ENCODE measurements around the gene OXLD1. TPM values are rescaled to one million over a fixed set of nuclear protein-coding genes. Genes with fewer than 3 reads are reported as not detected.
"Not testable (repeated sequence)": the region's sequence is repeated elsewhere in the genome, so short reads cannot be mapped to it uniquely, and the experiment has no call there.

Gene OXLD1
- polyA plus RNA-seq, 1 donor from 2014 or later: 77.7 TPM

DNA sequence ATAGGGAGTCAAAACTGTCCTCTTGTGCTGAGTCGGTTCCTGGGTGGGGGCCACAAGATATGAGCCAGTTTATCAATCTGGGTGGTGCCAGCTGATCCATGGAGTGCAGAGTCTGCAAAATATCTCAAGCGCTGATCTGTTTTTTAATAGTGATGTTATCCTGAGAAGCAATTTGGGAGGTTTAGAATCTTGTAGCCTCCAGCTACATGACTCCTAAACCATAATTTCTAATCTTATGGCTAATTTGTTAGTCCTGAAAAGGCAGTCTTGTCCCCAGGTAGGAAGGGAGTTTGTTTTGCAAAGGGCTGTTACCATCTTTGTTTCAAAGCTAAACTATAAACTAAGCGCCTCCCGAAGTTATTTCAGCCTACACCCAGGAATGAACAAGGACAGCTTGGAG lies 27.7 kb downstream of the OXLD1 start:
- Mint-ChIP-seq H3K27ac (peak overlapping the region in 1 of 3 donors; percentile 76), H3K9me3 (no peaks in the 10 kb centered on the region), H3K4me3 (peak overlapping the region in 2 of 4 donors; percentile 52 to 77), H3K4me1 (peaks cover 9 to 13% (median 10%) of the 10 kb centered on the region in 3 donors), H3K27me3 (no peaks in the 10 kb centered on the region), H3K36me3 (peaks cover 2% of the 10 kb centered on the region)

GRCh38 chr17:81636505-81637288 lies 29.7 kb downstream of the OXLD1 start, which contains the start of the genes NPLOC4 and TSPAN10:
Gene NPLOC4, minus strand, starts transcription at chr17:81637112. Its CDS starts 182 bp downstream, at chr17:81636930.
Gene TSPAN10, plus strand, starts transcription at chr17:81637196. Its CDS starts 5,217 bp downstream, at chr17:81642413.
- peaks cover 9 to 21% (median 14%) of the 10 kb centered on the region in 3 donors for H3K4me1 Mint-ChIP-seq
- H3K9me3 Mint-ChIP-seq: no peaks in the 10 kb centered on the region
- H3K4me3 Mint-ChIP-seq: peak within 1 kb of the TSS; percentile 86 to 95 (median 90)
- H3K27me3 Mint-ChIP-seq: no peaks in the 10 kb centered on the region
- peaks cover 2% of the 10 kb centered on the region for H3K36me3 Mint-ChIP-seq
- peak within 1 kb of the TSS in 2 of 3 donors; percentile 88 to 91 for H3K27ac Mint-ChIP-seq

DNA sequence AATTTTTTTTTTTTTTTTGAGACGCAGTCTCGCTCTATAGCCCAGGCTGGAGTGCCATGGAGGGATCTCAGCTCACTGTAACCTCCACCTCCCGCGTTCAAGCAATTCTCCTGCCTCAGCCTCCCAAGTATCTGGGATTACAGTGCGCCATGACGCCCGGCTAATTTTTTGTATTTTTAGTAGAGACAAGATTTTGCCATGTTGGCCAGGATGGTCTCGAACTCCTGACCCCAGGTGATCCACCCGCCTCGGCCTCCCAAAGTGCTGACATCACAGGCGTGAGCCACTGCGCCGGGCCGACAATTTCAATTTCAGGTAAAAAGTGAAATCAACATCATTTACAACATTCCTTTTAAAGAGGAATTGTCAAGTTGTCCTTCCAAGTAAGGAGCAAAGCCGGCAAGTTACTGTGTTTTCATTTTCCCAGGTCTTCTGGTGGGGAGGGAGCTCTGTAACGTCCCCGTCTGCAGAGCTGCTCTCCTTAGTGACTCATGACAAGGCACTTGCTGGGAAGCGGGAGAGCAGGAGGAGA lies 30.4 kb downstream of the OXLD1 start:
- H3K9me3 Mint-ChIP-seq: no peaks in the 10 kb centered on the region
- peaks cover 9 to 21% (median 14%) of the 10 kb centered on the region in 3 donors for H3K4me1 Mint-ChIP-seq

DNA sequence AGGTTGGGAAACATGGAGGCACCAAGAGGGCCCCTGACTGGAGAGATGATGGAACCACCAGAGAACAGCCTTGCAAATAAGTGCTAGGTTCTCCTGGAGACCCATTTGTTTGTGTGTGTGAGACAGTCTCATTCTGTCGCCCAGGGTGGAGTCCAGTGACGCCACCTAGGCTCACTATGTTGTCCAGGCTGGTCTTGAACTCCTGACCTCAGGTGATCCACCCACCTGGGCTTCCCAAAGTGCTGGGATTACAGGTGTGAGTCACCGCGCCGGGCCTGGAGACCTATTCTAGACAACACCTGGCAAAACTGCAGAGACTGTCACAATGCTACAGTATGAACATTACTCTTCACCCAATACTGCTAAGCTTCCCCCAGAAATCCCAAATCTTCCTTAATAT lies 31.0 kb downstream of the OXLD1 start:
- Mint-ChIP-seq H3K4me3 (peak overlapping the region; percentile 86 to 95 (median 88)), H3K36me3 (peaks cover 2% of the 10 kb centered on the region), H3K27ac (peak overlapping the region in 1 of 3 donors; percentile 69), H3K9me3 (no peaks in the 10 kb centered on the region), H3K27me3 (no peaks in the 10 kb centered on the region), H3K4me1 (peaks cover 9 to 21% (median 14%) of the 10 kb centered on the region in 3 donors)

More for the DNA sequence above, 30.4 kb downstream of the OXLD1 start:
- Mint-ChIP-seq H3K4me3 (peak overlapping the region; percentile 86 to 95 (median 88)), H3K36me3 (peaks cover 2% of the 10 kb centered on the region), H3K27ac (peak overlapping the region in 2 of 3 donors; percentile 24 to 91), H3K27me3 (no peaks in the 10 kb centered on the region)

DNA sequence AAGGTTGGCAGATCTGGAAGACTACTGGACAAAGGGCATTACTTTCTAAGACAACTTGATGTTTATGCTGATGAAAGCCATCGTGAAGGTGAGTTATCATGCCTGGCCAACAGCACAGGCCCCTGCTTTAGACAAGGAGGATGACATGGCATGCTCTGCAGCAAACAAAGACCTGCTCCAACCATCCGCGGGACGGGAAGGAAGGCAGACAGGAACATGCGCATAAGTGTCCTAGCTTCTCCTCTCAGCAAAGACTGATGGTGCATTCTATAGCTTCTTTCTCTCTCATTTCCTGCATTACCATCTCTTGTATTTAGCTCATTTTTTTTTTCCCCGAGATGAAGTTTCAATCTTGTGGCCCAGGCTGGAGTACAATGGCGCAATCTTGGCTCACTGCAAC lies 34.9 kb downstream of the OXLD1 start:
- H3K4me3 Mint-ChIP-seq: no peak overlapping the region
- H3K9me3 Mint-ChIP-seq: no peaks in the 10 kb centered on the region
- H3K4me1 Mint-ChIP-seq: peaks cover 9 to 19% (median 12%) of the 10 kb centered on the region in 3 donors
- H3K27me3 Mint-ChIP-seq: no peaks in the 10 kb centered on the region
- no peak overlapping the region for H3K27ac Mint-ChIP-seq
- H3K36me3 Mint-ChIP-seq: no peaks in the 10 kb centered on the region

- Mint-ChIP-seq H3K36me3 (peaks cover 2% of the 10 kb centered on the region), H3K4me1 (peaks cover 0 to 13% (median 4%) of the 10 kb centered on the region in 3 donors), H3K27me3 (no peaks in the 10 kb centered on the region), H3K4me3 (no peak overlapping the region), H3K27ac (no peak overlapping the region), H3K9me3 (peaks cover 0 to 3% (median 0%) of the 10 kb centered on the region in 3 donors)
Measured at GRCh38 chr17:81630274-81630673, 36.1 kb downstream of the OXLD1 start.

- Mint-ChIP-seq H3K36me3 (peaks cover 15% of the 10 kb centered on the region), H3K27me3 (no peaks in the 10 kb centered on the region), H3K9me3 (peaks cover 0 to 6% (median 2%) of the 10 kb centered on the region in 3 donors), H3K4me3 (no peak overlapping the region), H3K27ac (peak overlapping the region in 1 of 3 donors; percentile 43), H3K4me1 (peaks cover 0 to 9% (median 5%) of the 10 kb centered on the region in 3 donors)
Measured at GRCh38 chr17:81621494-81622130, 44.8 kb downstream of the OXLD1 start.

DNA sequence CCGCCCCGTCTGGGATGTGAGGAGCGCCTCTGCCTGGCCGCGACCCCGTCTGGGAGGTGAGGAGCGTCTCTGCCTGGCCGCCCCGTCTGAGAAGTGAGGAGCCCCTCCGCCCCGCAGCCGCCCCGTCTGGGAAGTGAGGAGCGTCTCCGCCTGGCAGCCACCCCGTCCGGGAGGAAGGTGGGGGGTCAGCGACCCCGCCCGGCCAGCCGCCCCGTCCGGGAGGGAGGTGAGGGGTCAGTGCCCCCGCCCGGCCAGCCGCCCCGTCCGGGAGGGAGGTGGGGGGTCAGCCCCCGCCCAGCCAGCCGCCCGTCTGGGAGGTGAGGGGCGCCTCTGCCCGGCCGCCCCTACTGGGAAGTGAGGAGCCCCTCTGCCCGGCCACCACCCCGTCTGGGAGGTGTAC lies 48.1 kb downstream of the OXLD1 start:
- H3K27ac Mint-ChIP-seq, H3K4me3 Mint-ChIP-seq, H3K27me3 Mint-ChIP-seq, H3K9me3 Mint-ChIP-seq, H3K36me3 Mint-ChIP-seq: not testable (repeated sequence)
- peaks cover 0 to 10% (median 8%) of the 10 kb centered on the region in 3 donors for H3K4me1 Mint-ChIP-seq

GRCh38 chr17:81616877-81617276 lies 49.5 kb downstream of the OXLD1 start:
- Mint-ChIP-seq H3K4me3 (no peak overlapping the region), H3K4me1 (peaks cover 0 to 12% (median 6%) of the 10 kb centered on the region in 3 donors), H3K9me3 (no peaks in the 10 kb centered on the region), H3K27ac (no peak overlapping the region), H3K27me3 (no peaks in the 10 kb centered on the region), H3K36me3 (peaks cover 9% of the 10 kb centered on the region)

- Mint-ChIP-seq H3K27ac (no peak overlapping the region), H3K4me3 (no peak overlapping the region), H3K27me3 (no peaks in the 10 kb centered on the region)
Measured at GRCh38 chr17:81615401-81615930, 50.9 kb downstream of the OXLD1 start.

More at GRCh38 chr17:81615401-81615930, 50.9 kb downstream of the OXLD1 start:
- no peaks in the 10 kb centered on the region for H3K9me3 Mint-ChIP-seq
- H3K36me3 Mint-ChIP-seq: peaks cover 6% of the 10 kb centered on the region
- H3K4me1 Mint-ChIP-seq: peaks cover 0 to 11% (median 6%) of the 10 kb centered on the region in 3 donors

Other genes with a start within 250 kb of the OXLD1 start
- gene ACTG1, start 153.8 kb downstream of the OXLD1 start, polyA plus RNA-seq: 1,302 TPM
- 0.83 TPM for gene FSCN2, start 138.2 kb downstream of the OXLD1 start, polyA plus RNA-seq
- 25.6 TPM for gene FAAP100, start 114.3 kb downstream of the OXLD1 start, polyA plus RNA-seq
- gene NPLOC4, start 29.5 kb downstream of the OXLD1 start, polyA plus RNA-seq: 53.5 TPM
- gene TSPAN10, start 29.4 kb downstream of the OXLD1 start, polyA plus RNA-seq: 0.36 TPM
- 1.5 TPM for gene PDE6G, start 10.1 kb downstream of the OXLD1 start, polyA plus RNA-seq
- 27.9 TPM for gene CCDC137, start 132 bp upstream of the OXLD1 start, polyA plus RNA-seq
- gene ARL16, start 17.2 kb upstream of the OXLD1 start, polyA plus RNA-seq: 33.2 TPM
- gene HGS, start 17.4 kb upstream of the OXLD1 start, polyA plus RNA-seq: 37.6 TPM
- gene MRPL12, start 36.8 kb upstream of the OXLD1 start, polyA plus RNA-seq: 63.7 TPM
- gene SLC25A10, start 45.7 kb upstream of the OXLD1 start, polyA plus RNA-seq: 2.4 TPM
- not detected for gene GCGR, start 137.5 kb upstream of the OXLD1 start, polyA plus RNA-seq
- 66.4 TPM for gene MCRIP1, start 166.7 kb upstream of the OXLD1 start, polyA plus RNA-seq
- not detected for gene PPP1R27, start 168.4 kb upstream of the OXLD1 start, polyA plus RNA-seq
- gene P4HB, start 193.9 kb upstream of the OXLD1 start, polyA plus RNA-seq: 177 TPM
- 163 TPM for gene ARHGDIA, start 204.7 kb upstream of the OXLD1 start, polyA plus RNA-seq
- 22.5 TPM for gene ALYREF, start 225.0 kb upstream of the OXLD1 start, polyA plus RNA-seq
- 266 TPM for gene ANAPC11, start 225.1 kb upstream of the OXLD1 start, polyA plus RNA-seq
- not detected for gene NPB, start 235.6 kb upstream of the OXLD1 start, polyA plus RNA-seq
- gene PCYT2, start 244.8 kb upstream of the OXLD1 start, polyA plus RNA-seq: 20.0 TPM